SHP77 treated with DMSO at 0.1 percent for 48 hours (cell line): ENCODE results near the gene ETNPPL.

Experiments
- DNase-seq: peaks from one replicate; lab custom pipeline; 2025; lab: John Stamatoyannopoulos, UW

Gene ETNPPL

GRCh38 chr4:108762559-108763225 is at the start of gene ETNPPL:
Gene ETNPPL (minus strand): TSS chr4:108763053. CDS start chr4:108762898, 155 bp downstream.
- no peak for DNase-seq

- DNase-seq: no peak
These were observed 48.6 kb upstream of the ETNPPL start for GRCh38 chr4:108811486-108811885.

GRCh38 chr4:108810087-108810486 is 47.2 kb upstream of the ETNPPL start:
- no peak for DNase-seq

GRCh38 chr4:108804648-108805273 is 41.9 kb upstream of the ETNPPL start:
- DNase-seq: no peak

- no peak for DNase-seq
These were observed 36.5 kb upstream of the ETNPPL start for GRCh38 chr4:108799306-108799705.

GRCh38 chr4:108796173-108796572 is 33.3 kb upstream of the ETNPPL start:
- no peak for DNase-seq

GRCh38 chr4:108795733-108796132 is 32.9 kb upstream of the ETNPPL start:
- no peak for DNase-seq

GRCh38 chr4:108794136-108794535 is 31.3 kb upstream of the ETNPPL start:
- no peak for DNase-seq

- no peak for DNase-seq
These were observed 30.6 kb upstream of the ETNPPL start for GRCh38 chr4:108793415-108793814.

- no peak for DNase-seq
These were observed 25.9 kb upstream of the ETNPPL start for GRCh38 chr4:108788731-108789130.

GRCh38 chr4:108787724-108788123 is 24.9 kb upstream of the ETNPPL start:
- no peak for DNase-seq

- no peak for DNase-seq
These were observed 24.3 kb upstream of the ETNPPL start for GRCh38 chr4:108787106-108787505.

- no peak for DNase-seq
These were observed 23.5 kb upstream of the ETNPPL start for GRCh38 chr4:108786351-108786750.

GRCh38 chr4:108783665-108784463 is 21.0 kb upstream of the ETNPPL start:
- no peak for DNase-seq

- no peak for DNase-seq
These were observed 17.1 kb upstream of the ETNPPL start for GRCh38 chr4:108779958-108780357.

GRCh38 chr4:108777388-108777787 is 14.5 kb upstream of the ETNPPL start:
- DNase-seq: no peak

- no peak for DNase-seq
These were observed 13.1 kb upstream of the ETNPPL start for GRCh38 chr4:108775921-108776320.

GRCh38 chr4:108774809-108775530 is 12.1 kb upstream of the ETNPPL start:
- no peak for DNase-seq

GRCh38 chr4:108772402-108772801 is 9.5 kb upstream of the ETNPPL start:
- no peak for DNase-seq

GRCh38 chr4:108766058-108766457 is 3.2 kb upstream of the ETNPPL start:
- DNase-seq: no peak

- DNase-seq: no peak
These were observed 1.1 kb upstream of the ETNPPL start for GRCh38 chr4:108763986-108764385.

GRCh38 chr4:108763226-108763593 is 357 bp upstream of the ETNPPL start:
- DNase-seq: no peak
